Stimulated activated CD4-positive, alpha-beta T cell treated with anti-CD3 and anti-CD28 coated beads, Interleukin-15, amount 100 ng/mL, for 48 hours (primary cell): ENCODE results near the gene VAT1L.
"Not testable (repeated sequence)": the region's sequence is repeated elsewhere in the genome, so short reads cannot be mapped to it uniquely, and the experiment has no call there.

Experiments
- DNase-seq, 2 donors: peaks; one replicate each; pipeline ENCODE4 v3.0.0-alpha.2; 2020; ENCODE audit warnings: low read depth in 2 of 2

VAT1L gene

DNA sequence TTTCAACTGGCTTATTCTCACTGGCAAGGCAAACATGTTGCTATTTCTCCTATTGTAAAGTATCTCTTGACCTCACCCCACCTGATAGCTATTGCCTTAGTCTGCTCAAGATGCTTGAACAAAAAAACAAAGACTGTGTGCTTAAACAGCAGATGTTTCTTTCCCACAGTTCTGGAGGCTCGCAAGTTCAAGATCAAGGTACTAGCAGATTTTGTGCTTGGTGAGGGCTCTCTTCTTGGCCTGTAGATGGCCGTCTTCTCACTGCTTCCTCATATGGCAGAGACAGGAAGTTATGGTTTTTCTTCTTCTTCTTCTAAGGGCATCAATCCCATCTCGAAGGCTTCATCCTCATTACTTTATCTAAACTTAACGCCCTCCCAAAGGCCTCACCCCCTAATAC lies 124.3 kb downstream of the VAT1L start:
- DNase-seq: no peak

- no peak for DNase-seq
Measured at GRCh38 chr16:77913738-77914253, 125.4 kb downstream of the VAT1L start.

DNA sequence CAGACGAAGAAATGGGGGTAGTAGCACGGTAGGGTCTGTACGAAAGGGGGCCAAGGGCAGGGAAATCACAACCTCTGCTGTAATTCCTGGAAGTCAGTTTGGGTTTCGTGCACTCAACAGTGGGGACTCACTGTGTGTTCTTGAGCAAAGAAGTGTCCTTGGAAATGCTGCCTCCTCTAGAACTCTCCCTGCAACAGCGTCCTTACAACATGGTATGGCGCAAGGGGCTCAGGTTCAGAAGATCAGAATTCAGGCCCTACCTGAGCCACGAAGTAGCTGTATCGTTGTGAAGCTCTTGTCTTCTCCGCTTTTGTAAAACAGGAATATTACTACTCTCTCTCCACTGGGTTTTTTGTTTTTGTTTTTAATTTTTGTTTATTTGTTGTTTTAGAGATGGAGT lies 127.7 kb downstream of the VAT1L start:
- no peak for DNase-seq

- no peak for DNase-seq
Measured at GRCh38 chr16:77917971-77918370, 129.6 kb downstream of the VAT1L start.

DNA sequence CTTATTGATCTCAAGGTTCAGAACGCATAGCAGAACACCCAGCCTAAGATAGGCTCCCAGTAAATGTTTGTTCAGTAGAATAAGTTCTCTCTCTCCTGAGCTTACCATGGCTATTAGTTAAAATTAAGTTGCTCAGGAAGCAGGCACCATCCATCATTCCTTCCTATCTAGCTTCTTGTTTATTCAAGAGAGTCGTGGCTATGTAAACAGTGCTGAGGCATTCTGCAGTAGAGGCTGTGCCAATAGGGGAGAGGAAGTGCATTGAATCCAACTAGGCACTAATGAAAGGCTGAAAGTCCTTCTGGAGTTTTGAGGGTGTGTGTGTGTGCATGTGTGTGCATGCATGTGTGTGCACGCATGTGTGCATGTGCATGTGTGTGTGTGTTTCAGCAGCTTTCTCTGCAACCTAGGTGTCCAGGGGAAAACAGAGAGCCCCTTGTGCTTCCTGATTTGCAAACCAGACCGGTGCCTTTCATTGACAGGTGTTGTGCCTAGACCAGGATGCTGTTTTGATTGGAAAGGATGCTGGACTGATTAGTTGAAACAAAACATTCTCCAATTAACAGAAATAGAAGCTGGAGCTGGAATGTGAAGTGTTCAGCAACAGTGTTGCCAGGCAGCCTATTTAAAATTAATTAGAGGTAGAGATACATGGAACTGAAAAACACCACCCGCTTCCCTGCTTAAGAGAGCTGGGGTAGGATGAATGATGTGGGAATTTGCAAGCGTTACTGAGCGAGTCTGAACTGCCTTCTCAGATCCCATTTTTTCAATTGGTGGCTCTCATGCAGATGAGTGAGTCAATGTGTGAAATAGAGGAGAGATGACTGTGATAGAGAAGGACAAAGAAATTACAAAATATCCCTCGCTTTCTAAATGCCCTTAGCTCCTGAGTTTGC lies 130.7 kb downstream of the VAT1L start:
- no peak for DNase-seq

DNA sequence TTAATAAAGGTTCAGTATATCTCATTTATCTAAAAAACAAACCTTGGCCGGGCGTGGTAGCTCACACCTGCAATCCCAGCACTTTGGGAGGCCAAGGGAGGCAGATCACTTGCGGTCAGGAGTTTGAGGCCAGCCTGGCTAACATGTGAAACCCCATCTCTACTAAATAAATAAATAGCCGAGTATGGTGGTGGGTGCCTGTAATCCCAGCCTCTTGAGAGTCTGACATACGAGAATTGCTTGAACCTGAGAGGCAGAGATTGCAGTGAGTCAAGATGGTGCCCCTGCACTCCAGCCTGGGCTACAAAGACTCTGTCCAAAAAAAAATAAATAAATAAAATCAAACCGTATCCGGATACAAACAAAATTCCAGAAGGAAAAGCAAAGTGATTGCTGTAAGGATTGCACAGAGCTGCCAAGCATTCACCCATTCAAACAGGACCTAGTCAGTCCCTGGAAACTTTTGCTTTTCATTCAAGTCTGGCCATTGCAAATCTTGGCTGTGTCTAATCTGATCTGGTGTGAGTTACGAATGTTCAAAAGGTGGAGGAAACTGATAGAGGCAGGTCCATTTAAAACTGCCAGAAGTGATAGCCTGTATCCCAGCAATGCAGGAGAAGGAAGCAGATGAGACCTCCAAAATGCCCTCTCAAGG lies 131.5 kb downstream of the VAT1L start:
- no peak for DNase-seq

- no peak for DNase-seq
Measured at GRCh38 chr16:77920984-77921383, 132.6 kb downstream of the VAT1L start.

- no peak for DNase-seq
Measured at GRCh38 chr16:77922228-77922754, 133.9 kb downstream of the VAT1L start.

DNA sequence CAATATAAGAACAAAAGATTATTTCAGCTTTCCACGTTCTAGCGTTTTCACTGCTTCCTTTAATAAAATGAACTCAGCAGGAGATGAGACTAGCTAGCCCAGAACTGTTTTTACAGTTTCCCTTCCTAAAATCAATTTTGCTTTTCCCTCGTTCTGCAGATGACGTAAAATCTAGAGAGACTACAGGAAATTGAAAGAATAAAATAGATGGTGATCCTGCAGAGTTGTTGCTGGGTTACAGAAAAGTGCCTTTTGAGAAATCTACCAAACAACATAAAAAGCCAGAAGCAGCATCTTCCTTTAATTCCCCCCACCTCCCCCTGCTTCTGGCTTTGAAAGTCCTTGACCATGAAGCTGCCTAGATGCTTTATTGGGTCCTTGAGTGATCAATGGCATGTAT lies 137.2 kb downstream of the VAT1L start:
- no peak for DNase-seq

GRCh38 chr16:77928096-77928495 lies 139.7 kb downstream of the VAT1L start:
- DNase-seq: no peak

DNA sequence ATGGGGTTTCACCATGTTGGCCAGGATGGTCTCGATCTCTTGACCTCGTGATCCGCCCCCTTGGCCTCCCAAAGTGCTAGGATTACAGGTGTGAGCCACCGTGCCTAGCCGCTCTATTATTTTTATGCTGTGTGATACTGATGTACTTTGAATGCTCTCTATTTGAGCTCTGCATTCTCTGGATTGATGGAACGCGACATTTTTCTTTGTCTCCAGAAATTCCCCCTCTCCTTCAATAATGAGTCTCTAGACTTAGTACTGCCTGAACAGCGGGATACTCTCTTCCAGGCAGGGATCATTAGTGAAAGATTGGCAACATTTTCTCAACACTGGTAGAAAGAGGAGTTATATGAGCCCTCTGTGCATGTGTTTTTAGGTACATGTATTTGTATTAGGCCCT lies 140.6 kb downstream of the VAT1L start:
- DNase-seq: no peak

- DNase-seq: no peak
Measured at GRCh38 chr16:77931058-77931457, 142.7 kb downstream of the VAT1L start.

- DNase-seq: no peak
Measured at GRCh38 chr16:77937473-77938149, 149.2 kb downstream of the VAT1L start.

DNA sequence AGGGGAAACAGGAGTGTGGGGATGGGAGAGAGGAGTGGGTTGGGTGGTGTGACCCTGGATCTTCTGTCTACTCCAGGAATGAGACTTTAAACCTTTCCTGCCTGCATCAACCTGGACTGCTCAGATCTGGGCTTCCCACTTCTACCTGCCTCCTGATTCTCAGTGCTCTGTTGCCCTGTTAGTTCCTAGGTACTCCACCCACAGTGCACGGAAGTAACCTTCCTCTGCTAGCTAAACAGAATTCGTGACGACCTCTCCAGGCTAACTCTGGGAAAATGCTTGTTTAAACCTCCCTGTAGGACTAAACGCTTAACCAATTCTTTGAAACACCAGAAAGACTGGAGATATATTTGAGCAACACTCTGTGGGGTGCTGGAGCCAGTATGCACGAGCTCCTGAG lies 150.5 kb downstream of the VAT1L start:
- no peak for DNase-seq

GRCh38 chr16:77939968-77940367 lies 151.6 kb downstream of the VAT1L start:
- no peak for DNase-seq

- DNase-seq: no peak
Measured at GRCh38 chr16:77943801-77944200, 155.4 kb downstream of the VAT1L start.

DNA sequence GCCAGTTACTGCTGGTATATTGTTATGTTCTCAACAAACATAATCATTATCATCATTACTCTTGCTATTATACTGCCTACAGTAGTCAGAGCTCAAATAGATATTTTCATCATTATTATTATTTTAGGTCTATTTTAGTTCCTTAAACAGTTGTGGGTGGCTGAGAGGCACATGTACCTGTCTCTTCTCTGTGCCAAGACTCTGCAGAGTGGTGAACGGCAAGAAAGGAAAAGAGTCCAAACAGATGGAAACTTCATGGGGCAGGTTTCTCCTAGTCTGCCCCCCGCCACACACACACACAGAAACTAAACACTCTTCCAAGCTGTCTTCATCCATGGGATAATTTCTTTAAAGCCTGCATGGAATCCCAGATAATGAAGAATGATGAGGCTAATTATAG lies 156.3 kb downstream of the VAT1L start:
- no peak for DNase-seq

- no peak for DNase-seq
Measured at GRCh38 chr16:77945126-77945525, 156.8 kb downstream of the VAT1L start.

- DNase-seq: no peak
Measured at GRCh38 chr16:77946823-77947222, 158.5 kb downstream of the VAT1L start.

DNA sequence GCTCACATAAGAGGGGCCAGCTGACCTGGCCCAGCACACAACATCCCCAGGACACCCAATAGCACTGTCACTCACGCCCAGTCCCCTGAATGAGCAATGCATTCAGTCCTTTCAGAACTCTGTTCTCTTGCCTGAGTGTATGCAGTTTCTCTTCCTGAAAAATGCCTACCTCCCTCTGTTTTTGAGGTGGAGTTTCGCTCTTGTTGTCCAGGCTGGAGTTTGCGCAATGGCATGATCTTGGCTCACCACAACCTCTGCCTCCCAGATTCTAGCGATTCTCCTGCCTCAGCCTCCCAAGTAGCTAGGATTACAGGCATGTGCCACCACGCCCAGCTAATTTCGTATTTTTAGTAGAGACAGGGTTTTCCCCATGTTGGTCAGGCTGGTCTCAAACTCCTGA lies 159.2 kb downstream of the VAT1L start:
- not testable (repeated sequence) for DNase-seq

- DNase-seq: no peak
Measured at GRCh38 chr16:77948835-77949234, 160.5 kb downstream of the VAT1L start.

DNA sequence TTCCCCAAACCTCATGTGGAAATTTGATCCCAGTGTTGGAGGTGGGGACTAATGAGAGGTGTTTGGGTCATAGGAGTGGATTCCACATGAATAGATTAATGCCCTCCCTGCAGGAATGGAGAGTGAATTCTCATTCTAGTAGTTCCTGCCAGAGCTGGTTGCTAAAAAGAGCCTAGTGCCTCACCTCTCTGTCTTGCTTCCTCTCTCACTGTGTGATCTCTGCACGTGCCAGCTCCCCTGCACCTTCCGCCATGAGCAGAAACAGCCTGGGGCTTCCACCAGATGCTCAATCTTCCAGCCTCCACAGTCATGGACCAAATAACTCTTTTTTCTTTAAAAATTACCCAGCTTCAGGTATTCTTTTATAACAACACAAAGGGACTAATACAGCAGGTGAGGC lies 161.1 kb downstream of the VAT1L start:
- no peak for DNase-seq
